Kidney glomerular epithelial cell (primary cell): ENCODE measurements around the gene LZTS3.
"Not testable (repeated sequence)": the region's sequence is repeated elsewhere in the genome, so short reads cannot be mapped to it uniquely, and the experiment has no call there.

Experiments used
- DNase-seq: peaks from one replicate; lab custom pipeline; 2025; lab: John Stamatoyannopoulos, UW

LZTS3 gene

GRCh38 chr20:3167738-3168078 is 5.6 kb downstream of the LZTS3 start:
- no peak for DNase-seq

GRCh38 chr20:3166913-3167342 is 6.4 kb downstream of the LZTS3 start:
- DNase-seq, result no peak

- no peak for DNase-seq
Measured at GRCh38 chr20:3166338-3166912, 6.9 kb downstream of the LZTS3 start.

GRCh38 chr20:3165473-3166337 is 7.6 kb downstream of the LZTS3 start:
- DNase-seq, result no peak

- no peak for DNase-seq
Measured at GRCh38 chr20:3164763-3165410, 8.5 kb downstream of the LZTS3 start.

- no peak for DNase-seq
Measured at GRCh38 chr20:3164043-3164762, 9.1 kb downstream of the LZTS3 start.

DNA sequence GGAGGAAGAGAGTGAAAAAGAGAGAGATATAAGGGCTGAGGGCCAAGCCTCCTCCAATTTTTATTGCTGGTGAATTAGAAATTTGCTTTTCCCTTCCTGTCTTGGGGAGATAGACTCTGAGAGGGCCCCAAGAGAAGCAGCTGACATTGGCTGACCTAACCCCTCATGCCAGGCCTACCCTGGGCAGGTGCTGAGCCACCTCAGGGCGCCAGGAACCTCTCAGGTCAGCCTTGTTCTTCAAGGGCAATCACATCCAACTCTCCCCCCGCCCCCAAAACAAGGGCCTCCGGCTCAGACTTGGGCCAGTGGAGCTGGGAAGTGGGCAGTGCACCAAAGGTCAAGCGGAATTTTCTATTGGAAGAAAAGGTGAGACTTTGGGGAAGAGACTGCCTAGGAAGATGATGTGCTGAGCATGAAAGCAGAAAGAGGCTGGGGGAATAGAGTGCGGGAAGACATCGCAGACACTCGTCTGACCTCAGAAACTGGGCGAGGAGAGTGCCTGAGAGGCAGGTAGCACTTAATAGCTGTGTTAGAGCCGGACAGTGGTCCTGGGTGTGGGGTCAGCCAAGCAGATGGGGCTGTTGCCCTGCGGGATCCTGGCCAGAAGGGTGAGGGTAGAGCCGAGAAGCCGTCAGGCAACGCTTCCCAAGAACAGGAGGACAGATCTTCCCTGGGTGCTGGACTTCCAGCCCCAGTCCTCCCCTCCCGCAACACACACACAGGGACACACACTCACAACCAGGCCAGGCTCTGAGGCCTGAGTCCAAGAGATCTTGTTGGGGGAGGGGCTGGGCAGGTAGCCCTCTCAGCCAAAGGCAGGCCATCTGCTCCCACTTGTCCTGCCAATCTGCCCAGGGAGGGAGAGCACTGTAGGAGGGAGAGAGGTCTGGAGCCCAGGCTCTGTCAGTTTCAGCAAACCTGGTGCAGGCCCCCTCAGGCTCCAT is 10.0 kb downstream of the LZTS3 start:
- no peak for DNase-seq

DNA sequence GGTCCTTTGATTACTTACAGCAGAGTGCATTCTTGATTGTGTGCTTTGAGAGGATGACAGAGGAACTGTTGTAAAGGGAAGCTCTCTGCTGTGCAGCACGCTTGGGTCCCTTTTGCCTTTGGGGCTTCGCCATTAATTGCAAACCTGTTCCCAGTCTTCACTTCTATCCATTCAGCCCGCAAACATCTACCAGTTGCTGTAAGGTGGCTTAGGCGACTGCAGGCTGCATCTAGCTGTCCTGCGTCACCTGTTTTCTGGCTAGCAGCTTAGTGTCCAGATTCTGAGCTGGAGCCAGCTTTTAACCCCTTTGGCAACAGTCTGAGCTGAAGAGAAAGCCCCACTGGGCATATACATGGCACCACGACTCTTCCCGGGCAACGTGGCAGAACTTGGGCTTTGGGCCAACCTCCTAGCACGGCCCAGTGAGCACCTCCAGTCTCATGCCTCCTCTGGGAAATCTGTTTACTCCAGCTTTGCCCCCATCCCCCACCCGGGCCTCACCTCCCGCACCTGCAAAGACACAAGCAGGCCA is 11.2 kb downstream of the LZTS3 start:
- no peak for DNase-seq

DNA sequence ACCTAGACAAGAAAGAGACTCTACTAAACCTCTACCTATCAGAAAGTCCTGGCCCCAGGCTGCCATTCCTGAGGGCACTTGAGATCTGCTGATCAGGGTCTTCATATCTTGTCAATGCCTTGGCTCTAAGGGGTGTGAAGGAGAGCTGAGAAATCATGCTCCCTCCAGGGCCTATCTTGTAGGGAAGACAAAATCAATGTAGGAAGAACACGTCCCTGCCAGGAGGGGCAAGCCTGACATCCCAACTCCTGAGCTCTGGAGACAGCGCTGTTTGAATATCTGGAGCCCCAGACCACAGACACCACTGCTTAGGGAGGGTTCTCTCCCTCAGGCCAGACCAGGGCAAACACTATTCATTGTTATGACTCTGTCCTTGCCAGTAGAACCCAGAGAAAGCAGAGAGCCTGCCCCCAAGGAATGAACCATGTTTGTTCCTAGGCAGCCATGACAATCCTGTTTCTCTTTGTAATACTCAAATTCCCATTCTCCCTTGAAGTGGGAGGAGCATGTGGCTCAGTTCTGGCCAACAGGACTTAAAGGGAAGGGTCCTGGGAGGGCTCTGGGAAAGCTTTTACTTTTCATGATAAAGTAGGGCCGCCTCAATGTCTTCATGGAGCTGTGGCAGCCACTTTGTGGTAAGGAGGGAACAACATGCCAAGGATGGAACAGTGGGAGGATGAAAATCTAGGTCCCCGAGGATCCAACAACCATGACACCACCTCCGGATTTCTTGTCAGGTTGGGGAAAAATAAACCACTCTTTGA is 11.9 kb downstream of the LZTS3 start:
- DNase-seq, result no peak

- DNase-seq, result no peak
Measured at GRCh38 chr20:3160418-3160817, 12.9 kb downstream of the LZTS3 start.

DNA sequence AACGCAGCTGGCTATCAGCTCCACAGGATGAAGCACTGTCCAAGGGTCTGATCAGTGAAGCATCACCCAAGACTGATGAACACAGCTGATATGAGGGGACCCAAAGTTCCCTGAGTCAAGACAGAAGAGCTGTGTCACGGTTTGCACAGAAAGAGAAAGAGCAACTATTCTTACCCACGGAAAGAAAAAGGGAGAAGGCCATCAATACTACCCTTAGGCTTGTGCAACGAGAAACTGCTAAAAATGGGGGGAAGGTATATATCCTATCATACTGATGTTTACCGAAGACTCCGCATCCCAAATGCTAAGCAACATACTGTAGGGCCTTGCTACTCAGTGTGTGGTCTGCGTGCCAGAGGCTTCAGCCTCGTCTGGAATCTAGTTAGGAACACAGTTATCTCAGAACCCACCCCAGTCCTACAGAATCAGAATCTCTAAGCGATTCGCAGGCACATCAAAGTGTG is 14.3 kb downstream of the LZTS3 start:
- no peak for DNase-seq

GRCh38 chr20:3157817-3158216 is 15.5 kb downstream of the LZTS3 start:
- no peak for DNase-seq

GRCh38 chr20:3156811-3157619 is 16.3 kb downstream of the LZTS3 start:
- no peak for DNase-seq

DNA sequence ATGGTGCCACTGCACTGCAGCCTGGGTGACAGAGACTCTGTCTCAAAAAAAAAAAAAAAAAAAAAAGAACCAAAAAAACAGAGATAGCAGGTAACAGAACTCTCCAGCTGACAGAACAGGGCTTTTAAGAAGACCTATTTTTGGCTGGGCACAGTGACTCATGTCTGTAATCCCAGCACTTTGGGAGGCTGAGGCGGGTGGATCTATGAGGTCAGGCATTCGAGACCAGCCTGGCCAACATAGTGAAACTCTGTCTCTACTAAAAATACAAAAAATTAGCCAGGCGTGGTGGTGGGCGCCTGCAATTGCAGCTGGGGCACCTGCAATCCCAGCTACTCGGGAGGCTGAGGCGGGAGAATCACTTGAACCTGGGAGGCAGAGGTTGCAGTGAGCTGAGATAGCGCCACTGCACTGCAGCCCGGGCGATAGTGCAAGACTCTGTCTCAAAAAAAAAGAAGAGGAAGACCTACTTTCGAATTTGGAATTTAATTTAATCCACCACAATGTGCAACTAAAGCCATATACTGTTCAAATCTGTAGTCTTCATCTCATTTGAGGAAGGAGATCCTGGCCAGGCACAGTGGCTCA is 21.2 kb downstream of the LZTS3 start:
- not testable (repeated sequence) for DNase-seq

- no peak for DNase-seq
Measured at GRCh38 chr20:3150908-3151307, 22.4 kb downstream of the LZTS3 start.

DNA sequence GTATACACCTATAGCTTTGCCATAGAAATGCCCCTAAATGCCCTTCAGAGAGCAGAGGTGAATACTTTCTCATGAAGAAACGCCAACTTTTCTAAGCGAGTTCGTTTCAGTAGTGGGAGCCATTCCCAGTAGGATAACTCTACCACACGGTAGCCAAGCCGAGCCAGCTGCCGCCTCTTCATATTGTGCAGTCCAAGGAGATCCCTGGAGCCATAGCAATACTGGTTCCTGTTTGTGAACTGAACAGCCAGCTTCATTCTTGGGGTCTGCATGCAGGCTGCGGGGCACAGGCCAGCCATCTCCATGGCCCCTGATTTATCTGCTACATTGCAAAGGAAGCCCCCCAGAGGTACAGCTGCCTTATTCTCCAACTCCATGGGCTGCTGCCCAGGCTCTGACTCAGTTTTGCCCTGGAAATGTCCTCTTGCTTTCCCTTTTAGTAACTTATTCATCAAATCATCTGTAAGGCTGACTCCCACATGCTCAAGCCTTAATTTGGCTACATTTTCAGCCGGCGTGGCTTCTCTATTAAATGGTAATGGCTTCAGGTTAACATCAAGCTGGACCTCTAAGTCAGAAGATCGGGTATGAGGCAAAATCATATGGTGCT is 26.5 kb downstream of the LZTS3 start:
- DNase-seq, result peak; percentile 45

- DNase-seq, result no peak
Measured at GRCh38 chr20:3141757-3142156, 31.6 kb downstream of the LZTS3 start.

- no peak for DNase-seq
Measured at GRCh38 chr20:3137492-3137891, 35.9 kb downstream of the LZTS3 start.
